Mammary epithelial cell (primary cell): ENCODE data around the gene GLCCI1.

ENCODE experiments used
- EZH2 ChIP-seq: IDR thresholded peaks from 2 replicates; pipeline ENCODE4 v1.6.1; 2012; ENCODE audit warnings: low read length, inconsistent platforms, borderline replicate concordance
- TF ChIP-seq, protein P1 (sequence below), 2 donors: IDR thresholded peaks in 1 of 2; conservative IDR thresholded peaks in 1 of 2; 2 replicates each; pipeline ENCODE4 v1.5.1; 2011 to 2012; ENCODE audit warnings: inconsistent platforms in 2 of 2, low read length in 2 of 2, mild to moderate bottlenecking in 2 of 2, control low read depth in 1 of 2, low read depth in 1 of 2; ENCODE audit not compliant: insufficient read depth in 1 of 2; ENCODE audit errors: extremely low read depth in 1 of 2

DNA sequence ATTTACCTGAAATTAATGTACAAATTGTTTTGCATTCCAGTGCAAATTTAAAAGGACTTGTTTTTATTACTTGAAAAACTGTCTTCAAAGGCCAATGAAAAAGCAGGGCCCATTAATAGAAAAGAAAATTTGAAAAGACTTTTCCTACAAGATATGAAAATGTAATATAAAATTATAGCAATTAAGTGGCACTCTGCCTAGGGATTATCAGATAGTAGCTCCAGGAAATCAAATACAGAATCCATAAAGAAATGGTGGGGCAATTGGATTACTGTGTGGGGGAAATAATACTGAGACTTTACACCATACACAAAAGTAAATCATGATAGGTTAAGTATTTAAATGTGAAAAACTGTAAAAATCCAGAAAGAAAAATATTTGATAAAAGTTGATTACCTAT lies 89.7 kb downstream of the GLCCI1 start:
- TF ChIP-seq, protein P1, sequence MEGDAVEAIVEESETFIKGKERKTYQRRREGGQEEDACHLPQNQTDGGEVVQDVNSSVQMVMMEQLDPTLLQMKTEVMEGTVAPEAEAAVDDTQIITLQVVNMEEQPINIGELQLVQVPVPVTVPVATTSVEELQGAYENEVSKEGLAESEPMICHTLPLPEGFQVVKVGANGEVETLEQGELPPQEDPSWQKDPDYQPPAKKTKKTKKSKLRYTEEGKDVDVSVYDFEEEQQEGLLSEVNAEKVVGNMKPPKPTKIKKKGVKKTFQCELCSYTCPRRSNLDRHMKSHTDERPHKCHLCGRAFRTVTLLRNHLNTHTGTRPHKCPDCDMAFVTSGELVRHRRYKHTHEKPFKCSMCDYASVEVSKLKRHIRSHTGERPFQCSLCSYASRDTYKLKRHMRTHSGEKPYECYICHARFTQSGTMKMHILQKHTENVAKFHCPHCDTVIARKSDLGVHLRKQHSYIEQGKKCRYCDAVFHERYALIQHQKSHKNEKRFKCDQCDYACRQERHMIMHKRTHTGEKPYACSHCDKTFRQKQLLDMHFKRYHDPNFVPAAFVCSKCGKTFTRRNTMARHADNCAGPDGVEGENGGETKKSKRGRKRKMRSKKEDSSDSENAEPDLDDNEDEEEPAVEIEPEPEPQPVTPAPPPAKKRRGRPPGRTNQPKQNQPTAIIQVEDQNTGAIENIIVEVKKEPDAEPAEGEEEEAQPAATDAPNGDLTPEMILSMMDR (conservative IDR thresholded peaks at IDR 0.05 in 1 of 2, IDR thresholded peaks at IDR 0.05 in 1 of 2; ENCODE audit: extremely low read depth in 1 of 2, insufficient read depth in 1 of 2, low read depth in 1 of 2, low read length in 2 of 2), result no peak
- TF ChIP-seq EZH2, result no peak
